ENCODE data around the gene RASAL3.
"Not testable (repeated sequence)": the region's sequence is repeated elsewhere in the genome, so short reads cannot be mapped to it uniquely, and the experiment has no call there.

RASAL3 gene

GRCh38 chr19:15473821-15474220 lies 9.5 kb upstream of the RASAL3 start:
- DNase-seq (ENCODE audit: low read depth in 2 of 2): not testable (repeated sequence)

- no peak for DNase-seq (ENCODE audit: low read depth in 2 of 2)
Observed at GRCh38 chr19:15471639-15472101, 7.3 kb upstream of the RASAL3 start.

GRCh38 chr19:15469513-15470297 lies 5.4 kb upstream of the RASAL3 start:
- no peak for DNase-seq (ENCODE audit: low read depth in 2 of 2)

GRCh38 chr19:15468675-15469512 lies 4.5 kb upstream of the RASAL3 start:
- no peak for DNase-seq (ENCODE audit: low read depth in 2 of 2)

- no peak for DNase-seq (ENCODE audit: low read depth in 2 of 2)
Observed at GRCh38 chr19:15467734-15468214, 3.4 kb upstream of the RASAL3 start.

GRCh38 chr19:15466851-15467733 lies 2.7 kb upstream of the RASAL3 start:
- DNase-seq (ENCODE audit: low read depth in 2 of 2): peak in 1 of 2 donors; percentile 53

- DNase-seq (ENCODE audit: low read depth in 2 of 2): peak; percentile 59 to 67
Observed at GRCh38 chr19:15463861-15464371, 428 bp downstream of the RASAL3 start.

- no peak for DNase-seq (ENCODE audit: low read depth in 2 of 2)
Observed at GRCh38 chr19:15461694-15462093, 2.6 kb downstream of the RASAL3 start.

- DNase-seq (ENCODE audit: low read depth in 2 of 2): no peak
Observed at GRCh38 chr19:15457701-15458484, 6.5 kb downstream of the RASAL3 start.

GRCh38 chr19:15456871-15457700 lies 7.3 kb downstream of the RASAL3 start:
- DNase-seq (ENCODE audit: low read depth in 2 of 2): peak in 1 of 2 donors; percentile 7

- no peak for DNase-seq (ENCODE audit: low read depth in 2 of 2)
Observed at GRCh38 chr19:15456441-15456840, 7.9 kb downstream of the RASAL3 start.

- no peak for DNase-seq (ENCODE audit: low read depth in 2 of 2)
Observed at GRCh38 chr19:15455996-15456395, 8.3 kb downstream of the RASAL3 start.

- DNase-seq (ENCODE audit: low read depth in 2 of 2): no peak
Observed at GRCh38 chr19:15453906-15454860, 10.2 kb downstream of the RASAL3 start.

- DNase-seq (ENCODE audit: low read depth in 2 of 2): no peak
Observed at GRCh38 chr19:15453091-15453578, 11.2 kb downstream of the RASAL3 start.

- DNase-seq (ENCODE audit: low read depth in 2 of 2): peak in 1 of 2 donors; percentile 16
Observed at GRCh38 chr19:15452111-15453047, 12.0 kb downstream of the RASAL3 start.

- DNase-seq (ENCODE audit: low read depth in 2 of 2): no peak
Observed at GRCh38 chr19:15450528-15450890, 13.8 kb downstream of the RASAL3 start.

Measured in stimulated activated CD4-positive, alpha-beta T cell treated with anti-CD3 and anti-CD28 coated beads, Interleukin-4, amount 100 ng/mL, for 48 hours (primary cell).